ENCODE measurements around the gene DNAH8.

Gene DNAH8

DNA sequence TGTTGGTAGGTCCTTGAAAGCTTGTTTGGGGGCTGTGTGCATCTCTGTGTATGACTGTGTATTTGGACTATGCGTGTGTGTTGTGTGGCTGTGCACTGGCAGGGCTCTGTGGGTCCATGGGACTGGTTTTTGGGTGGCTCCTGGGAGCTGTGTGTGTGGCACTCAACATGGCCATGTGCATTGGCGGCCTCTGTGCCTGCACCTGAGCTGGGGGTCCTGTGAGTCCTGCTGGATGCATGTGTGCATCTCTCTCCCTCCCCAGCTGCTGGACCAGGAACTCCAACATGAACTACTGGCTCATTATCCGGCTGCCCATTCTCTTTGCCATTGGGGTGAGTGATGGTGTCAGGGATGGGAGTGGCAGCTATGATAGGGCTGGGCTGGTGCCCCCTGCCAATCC lies 363.6 kb downstream of the DNAH8 start:
- no peak for DNase-seq (ENCODE audit: insufficient read length, low spot score)
- FAIRE-seq = no peak
- no peak for TF ChIP-seq POLR2A (IDR thresholded peaks at IDR 0.05; ENCODE audit: low read depth, low read length)

DNA sequence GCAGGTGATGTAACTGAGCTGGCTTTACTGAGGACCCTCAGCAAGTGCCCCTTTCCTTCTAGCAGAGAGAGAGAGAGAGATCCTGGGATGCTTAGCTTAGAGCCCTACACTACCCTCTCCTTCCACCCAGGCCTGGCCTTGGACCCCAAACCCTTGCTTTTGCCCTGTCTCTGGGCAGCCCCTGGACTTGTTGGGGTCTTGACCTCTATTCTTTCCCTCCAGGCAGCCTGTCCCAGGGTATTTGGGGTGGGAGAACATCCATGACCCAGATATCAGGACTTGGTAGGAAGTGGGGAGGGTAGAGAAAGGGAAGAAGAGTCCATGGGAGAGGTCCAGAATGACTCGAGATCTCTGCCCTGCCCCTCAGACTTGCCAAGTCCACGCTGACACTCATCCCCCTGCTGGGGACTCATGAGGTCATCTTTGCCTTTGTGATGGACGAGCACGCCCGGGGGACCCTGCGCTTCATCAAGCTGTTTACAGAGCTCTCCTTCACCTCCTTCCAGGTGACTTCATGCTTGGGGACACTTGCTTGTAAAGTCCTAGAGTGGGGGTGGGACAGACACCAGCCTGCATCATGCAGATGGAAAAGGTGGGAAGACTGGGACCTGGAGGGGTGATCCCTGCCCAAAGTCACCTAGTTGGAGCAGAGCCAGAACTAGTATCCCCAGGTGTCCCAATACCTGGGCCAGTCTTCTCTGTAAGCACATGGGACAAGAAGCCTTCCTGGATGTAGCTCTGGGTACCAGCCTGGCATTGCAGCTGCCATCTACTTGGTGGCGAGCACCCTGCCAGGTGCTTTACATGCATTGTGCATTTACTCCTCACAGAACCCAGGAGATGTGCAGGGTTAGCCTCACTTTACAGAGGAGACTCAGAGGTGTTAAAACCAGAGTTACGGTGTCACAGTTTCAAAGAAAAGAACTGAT lies 364.4 kb downstream of the DNAH8 start:
- FAIRE-seq (no peak), DNase-seq (ENCODE audit: insufficient read length, low spot score) (no peak)
- no peak for TF ChIP-seq POLR2A (IDR thresholded peaks at IDR 0.05; ENCODE audit: low read depth, low read length)

All from H54 (cell line).